Muscle of arm (tissue), 12 donors: ENCODE results near the gene SPRR5. TPM values are rescaled to one million over a fixed set of nuclear protein-coding genes. Genes with fewer than 3 reads are reported as not detected.

Experiments used
- DNase-seq: peaks from one replicate; pipeline ENCODE4 v3.0.0-alpha.2; 2013
- polyA plus RNA-seq, 12 donors: library from polyadenylated mRNA; unstranded; fragments of 120-200 nt; gene quantifications; one replicate each; pipeline ENCODE4 v1.2.1, GENCODE V29; 2013; ENCODE audit not compliant: insufficient read length in 12 of 12

SPRR5 gene
- polyA plus RNA-seq, 12 donors = not detected

DNA sequence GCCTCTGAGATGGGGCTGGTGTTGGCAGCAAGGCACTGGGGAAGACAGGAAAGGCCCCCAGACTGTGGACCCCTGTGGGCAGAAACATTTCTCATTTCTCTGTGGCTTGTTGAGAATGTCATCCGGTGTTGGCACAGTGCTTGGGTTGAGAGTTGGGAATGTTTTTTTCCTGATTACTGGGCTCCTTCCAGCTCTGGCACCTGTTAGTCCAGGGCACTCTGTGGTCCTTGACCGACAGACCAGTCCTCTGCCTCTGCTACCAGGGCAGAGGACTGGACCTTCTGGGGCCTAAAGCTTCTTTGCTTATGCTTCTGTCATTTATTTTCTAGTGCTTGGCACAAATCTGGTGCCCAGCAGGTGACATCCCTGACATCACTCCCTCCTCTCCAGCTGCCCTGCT lies 4.8 kb upstream of the SPRR5 start:
- no peak for DNase-seq

DNA sequence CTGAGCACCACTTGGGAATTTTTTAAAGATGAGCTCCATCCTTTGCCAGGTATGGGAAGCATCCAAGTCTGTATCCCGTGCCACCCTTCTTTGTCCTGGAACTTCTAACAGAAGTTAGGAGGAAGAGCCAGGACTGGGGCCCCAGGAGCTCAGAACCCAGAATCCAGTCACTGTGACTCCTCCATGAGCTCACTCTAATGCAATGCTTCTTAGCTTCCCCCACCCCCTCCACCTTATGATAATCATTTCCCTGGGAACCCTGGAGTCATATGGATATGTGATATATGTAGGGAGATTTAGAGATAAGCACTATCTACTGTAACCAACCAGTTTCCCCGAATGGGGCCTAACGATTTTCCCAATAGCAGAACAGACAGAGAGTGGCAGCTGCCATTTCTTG lies 758 bp upstream of the SPRR5 start:
- DNase-seq = no peak

DNA sequence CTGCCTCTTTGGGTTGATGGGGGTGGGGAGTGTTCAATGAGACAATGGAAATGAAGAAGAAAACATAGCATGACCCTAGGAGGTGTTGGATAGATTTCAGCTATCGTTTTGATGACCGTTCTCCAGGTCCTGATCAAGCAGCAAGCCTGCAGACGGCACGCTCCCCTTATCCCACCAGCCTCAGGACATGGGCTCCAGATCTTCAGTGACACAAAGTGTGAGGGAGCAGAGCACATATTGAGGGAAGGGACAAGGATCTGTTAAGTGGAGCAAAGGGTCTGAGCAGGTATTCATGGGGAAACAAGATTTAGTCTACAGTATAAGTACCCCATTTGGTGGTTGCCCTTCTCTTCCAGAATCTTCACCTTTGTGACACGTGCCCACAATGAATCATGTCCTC lies 4.7 kb downstream of the SPRR5 start:
- no peak for DNase-seq

DNA sequence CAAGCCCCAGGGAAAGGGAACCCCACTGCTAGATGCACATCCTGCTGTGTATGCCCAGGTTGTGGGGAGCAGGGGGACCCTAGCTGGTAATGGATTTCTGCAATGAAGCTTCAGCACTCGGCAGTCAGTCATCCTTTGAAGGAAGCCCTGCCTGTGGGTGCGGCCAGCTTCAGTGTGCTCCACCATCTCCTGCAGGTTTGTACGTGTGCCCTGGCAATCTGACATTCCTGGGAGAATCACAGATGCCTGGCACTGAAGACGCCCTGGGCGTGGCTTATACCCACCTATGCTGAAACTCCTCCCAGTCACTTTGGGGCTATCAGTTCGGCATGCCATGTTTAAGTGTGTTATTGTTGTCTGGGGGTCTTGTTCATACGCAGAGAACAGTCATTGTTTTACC lies 6.8 kb downstream of the SPRR5 start:
- DNase-seq = no peak

DNA sequence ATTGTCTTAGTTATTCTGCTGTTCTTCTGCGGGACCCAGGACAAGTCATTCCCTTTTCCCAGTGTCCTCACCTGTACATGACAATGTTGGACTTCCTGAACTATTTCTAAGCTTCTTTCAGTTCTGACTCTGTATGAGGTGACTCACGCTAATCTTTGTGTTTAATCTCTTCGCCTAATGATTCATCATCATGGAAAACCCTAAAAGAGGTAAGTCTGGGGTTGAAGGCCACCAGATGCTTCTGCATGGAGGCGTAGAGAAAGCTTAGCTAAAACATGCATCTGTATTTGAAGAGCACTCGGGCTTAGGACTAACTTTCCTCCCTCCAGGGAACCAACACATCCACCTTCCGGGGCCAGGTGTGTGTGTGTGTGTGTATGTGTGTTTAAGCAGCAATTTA lies 7.4 kb downstream of the SPRR5 start:
- no peak for DNase-seq

DNA sequence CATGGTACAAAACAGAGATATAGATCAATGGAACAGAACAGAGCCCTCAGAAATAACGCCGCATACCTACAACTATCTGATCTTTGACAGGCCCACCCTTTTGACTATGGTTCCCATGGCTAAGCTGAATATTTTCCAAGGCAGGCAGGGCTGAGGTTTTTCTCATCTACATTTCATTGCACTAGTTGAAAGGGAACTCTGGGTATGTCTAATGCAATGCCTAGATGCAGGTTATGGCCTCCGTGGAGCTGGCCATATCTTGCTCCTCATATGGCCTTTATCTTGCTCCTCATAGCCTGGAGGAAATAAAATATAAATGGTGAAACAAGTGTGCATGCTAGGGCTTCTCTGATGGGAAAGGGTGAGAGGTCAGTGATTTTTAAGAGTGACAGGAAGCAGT lies 10.6 kb downstream of the SPRR5 start:
- no peak for DNase-seq

DNA sequence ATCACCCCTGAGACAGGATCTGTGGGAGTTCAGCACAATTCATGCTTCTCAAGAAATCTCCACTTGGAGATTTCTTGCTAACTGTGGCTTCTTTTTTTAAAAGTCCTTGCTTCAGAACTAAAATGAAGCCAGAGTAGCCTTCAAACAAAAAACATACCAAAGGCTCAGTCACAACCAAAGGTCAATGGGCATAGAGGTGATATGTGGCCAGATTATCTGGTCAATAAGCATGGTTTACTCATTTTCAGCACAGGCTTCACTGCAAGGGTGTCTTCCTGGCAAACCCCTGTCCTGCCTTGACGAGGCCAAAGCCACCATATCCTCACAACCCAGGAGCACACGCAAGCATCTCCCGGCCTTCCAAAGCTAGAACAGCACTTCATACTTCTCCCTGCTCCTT lies 12.3 kb downstream of the SPRR5 start:
- no peak for DNase-seq

DNA sequence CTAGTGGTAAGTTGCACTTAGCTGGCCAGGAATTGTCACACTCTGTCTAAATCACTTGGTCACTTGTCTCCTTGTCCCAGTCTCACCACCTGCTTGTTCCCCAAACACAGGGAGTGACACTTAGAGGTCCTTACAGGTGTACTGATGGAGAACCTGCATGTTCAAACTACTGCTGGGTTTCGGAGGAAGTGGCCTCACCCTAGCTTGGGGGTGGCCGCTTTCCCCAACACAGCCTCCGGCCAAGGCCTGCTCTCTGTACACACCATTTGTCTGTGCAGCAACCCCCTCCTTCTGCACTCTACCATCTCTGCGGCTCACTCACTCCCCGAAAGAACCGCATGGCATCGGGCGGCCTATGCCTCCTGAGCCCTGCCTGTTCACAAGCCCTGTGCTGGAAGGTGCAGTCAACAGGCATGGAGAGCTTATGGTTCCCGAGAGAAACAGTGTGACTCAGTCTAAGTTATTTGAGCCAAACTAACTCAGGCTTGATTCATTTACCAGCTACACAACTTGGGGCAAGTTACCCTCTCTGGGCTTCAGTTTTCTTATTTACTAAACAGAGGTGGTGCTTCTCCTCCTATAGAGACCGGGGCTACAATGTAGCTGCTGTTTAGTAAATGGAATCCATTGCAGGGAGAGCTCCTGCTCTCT lies 12.9 kb downstream of the SPRR5 start:
- DNase-seq = no peak

DNA sequence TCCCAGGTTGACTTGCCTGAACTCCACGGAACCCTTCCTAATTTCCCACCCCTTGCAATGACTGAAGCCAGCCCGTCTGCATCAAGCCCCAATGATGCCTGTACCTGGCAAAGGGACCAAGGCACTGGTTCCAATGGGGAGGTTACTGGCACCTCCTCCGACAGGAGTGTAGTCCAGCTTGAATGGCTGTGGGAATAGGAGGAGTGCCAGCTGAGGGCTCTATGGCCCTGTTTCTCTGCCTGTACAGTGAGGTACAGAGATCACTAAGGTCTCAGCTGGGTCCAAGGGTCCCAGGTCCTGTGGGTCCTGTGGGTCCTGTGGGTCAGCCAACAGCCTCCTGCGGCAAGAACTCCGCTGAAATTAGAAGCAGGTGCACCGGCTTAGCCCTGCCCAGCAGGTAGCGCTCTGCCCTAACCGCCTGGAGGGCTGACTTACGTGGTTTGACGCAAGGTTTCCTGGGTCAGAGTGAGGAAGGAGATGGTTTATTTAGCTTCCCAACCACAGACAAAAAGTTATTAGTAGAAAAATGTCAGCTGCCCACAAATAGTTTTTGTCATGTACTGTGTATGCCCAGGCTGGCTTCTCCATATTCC lies 13.5 kb downstream of the SPRR5 start:
- DNase-seq = no peak

DNA sequence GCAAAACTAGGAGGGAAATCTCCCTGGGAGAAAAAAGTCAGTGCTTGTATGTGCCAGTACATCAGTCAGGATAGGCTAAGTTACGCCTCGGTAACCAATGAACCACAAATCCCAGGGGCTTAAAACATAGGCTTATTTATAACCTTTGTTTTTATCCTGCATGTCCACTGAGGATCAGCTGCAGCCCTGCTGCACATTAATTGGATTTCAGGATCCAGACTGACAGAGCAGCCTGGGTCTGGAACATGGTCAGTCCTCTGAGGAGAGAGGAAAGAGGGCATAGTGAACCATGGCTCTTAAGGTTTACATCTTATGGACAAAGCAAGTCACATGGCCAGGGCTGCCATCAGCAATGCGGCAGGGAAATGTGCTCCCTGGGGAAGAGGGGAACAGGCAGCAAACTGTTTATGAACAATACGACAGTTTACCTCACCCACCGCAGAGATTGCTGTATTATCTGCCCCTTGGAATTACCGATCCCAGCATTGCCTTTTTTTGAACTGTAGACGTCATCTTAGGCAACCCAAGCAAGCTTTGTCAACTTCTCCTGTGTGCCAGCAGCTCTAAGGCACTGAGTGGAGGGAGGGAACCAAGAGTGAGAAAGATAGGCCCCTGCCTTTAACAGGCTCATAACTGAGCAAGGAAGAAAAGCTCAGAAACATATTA lies 14.4 kb downstream of the SPRR5 start:
- no peak for DNase-seq

DNA sequence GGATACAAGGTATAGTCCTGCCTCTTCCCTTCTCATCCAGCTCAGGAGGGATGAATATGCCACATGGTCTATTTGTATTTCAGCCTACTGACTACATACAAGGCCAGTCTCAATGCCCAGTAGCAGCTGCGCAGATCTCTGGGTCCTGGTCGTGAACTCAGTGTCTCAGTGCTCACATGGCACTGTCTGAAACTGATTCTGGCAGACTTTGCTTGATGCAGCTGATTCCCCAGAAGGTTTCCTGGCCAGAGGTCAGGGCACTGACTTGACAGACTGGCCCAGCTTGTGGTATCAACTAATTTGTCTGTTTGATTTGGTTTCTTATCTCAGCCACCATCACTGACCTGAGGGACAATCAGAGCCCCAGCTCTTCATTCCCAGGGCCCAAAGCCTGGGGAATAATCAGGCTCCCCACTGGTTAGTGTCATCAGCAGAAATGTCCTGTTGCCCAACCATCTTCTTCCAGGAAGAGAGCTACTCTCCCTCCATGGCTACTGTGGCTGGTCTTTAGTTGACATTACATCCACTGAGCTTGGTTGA lies 15.9 kb downstream of the SPRR5 start:
- DNase-seq = no peak

DNA sequence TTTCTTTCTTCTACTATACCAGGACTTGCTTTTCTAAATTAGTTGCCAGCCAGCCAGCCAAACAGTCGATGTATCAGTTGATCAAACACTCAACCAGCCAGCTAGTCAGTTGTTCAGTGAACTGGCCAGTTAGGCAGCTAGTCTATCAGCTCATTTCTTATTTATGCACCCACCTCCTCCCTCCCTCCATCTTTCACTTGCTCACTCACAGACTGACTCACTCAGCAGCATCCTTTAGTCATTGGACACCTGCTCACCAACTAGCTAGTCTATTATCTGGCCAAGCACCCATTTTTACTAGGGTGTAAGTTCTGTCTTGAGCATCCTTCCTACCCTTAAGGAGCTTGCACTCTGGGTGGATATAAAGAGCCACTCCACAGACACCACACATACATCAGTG lies 17.5 kb downstream of the SPRR5 start:
- DNase-seq = no peak

DNA sequence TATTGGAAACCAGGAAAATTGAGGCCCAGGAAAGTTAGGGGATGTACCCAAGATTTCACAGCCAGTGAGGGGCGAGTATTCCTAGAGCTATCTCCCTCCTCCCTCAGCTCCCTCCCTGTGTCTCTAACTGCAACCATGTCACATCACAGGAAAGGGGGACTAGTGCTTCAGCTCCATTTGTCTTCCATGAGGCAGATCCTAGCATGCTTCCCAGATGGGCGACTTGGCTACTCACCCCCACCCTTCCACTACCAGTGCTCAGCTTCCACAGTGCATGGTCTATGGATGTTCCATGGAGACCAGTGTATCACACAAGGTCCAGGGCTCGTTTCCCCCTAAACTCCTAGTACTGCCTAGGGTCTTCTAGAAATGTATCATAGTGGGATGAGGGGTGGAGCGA lies 18.8 kb downstream of the SPRR5 start:
- DNase-seq = no peak

DNA sequence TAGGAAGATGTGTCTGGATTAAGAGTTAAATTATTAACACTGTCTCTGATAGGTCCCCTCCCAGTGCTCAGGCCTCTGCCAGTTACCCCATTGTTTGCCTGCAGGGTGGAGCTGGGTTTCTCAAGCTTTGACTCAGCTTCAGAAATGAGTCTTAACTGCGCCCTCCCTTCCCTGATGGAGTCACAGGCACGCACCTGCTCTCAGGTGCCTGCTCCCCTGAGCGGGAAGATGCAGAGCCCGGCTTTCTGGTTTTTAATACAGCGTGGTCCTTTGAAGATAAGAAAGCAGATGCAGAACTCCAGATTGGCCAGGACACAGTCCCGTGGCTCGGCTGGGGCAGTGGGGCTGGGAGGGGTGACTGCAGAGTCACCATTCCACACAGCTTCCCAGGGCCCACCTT lies 20.2 kb downstream of the SPRR5 start:
- DNase-seq = no peak

DNA sequence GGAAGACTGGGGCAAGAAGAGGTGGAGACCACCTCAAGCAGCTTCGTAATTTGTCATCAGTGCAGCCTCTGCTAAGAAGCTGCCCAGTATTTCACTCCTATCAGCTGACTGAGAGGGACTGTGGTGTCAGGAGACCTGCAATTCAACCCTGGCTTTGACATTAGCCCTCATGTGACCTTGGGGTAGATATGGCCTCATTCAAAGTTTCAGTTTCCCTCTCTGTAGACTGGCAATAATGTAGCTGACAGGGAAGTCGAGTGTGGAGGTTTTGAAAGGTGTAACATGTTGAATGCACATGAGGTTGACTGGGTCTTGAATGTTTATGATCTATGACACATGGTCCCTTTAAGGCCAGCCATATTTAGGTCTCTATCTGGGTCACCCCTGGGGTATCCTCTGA lies 21.2 kb downstream of the SPRR5 start:
- DNase-seq = no peak

DNA sequence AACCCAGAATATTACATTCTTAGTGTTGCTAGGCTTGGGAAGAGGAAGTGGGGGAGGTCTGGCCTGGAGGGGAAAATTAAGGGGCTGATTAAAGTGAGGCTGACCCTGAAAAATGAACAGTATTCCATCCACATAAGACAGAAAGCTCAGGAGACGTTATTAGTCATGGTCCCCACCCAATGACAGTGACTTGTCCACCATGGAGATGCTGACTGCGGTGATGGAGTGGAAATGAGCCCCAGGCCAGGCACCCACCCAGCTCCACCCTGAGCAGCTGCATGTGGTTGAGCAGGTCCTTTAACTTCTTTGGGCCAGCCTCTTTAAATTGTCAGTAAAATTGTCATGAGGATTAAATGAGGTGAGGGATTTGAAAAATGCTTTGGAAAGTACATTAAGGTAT lies 22.0 kb downstream of the SPRR5 start:
- DNase-seq = no peak

DNA sequence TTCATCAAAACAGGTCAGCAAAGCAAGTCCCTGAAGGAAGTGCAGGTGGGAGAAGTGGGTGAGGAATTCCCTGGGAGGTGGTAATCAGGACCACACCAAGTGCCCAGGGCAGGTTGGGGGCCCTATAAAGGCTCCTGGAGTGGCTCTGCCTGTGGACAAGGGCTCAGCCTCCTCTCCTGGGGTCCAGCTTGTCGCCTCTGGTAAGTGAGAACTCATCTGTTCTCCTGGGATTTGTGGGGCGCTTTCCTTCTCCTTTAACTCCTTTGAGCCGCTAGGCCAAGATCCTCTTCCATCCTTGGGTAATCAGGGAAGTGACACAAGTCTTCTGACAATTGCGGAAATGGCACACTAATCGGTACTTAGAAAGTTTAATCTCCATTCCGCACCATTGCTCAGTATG lies 23.5 kb downstream of the SPRR5 start, which contains the start of gene SPRR4:
TSS of gene SPRR4 (plus strand) at position 154 of the 400 bp plus-strand sequence. CDS start 1,243 bp downstream, outside the sequence.
- no peak for DNase-seq

DNA sequence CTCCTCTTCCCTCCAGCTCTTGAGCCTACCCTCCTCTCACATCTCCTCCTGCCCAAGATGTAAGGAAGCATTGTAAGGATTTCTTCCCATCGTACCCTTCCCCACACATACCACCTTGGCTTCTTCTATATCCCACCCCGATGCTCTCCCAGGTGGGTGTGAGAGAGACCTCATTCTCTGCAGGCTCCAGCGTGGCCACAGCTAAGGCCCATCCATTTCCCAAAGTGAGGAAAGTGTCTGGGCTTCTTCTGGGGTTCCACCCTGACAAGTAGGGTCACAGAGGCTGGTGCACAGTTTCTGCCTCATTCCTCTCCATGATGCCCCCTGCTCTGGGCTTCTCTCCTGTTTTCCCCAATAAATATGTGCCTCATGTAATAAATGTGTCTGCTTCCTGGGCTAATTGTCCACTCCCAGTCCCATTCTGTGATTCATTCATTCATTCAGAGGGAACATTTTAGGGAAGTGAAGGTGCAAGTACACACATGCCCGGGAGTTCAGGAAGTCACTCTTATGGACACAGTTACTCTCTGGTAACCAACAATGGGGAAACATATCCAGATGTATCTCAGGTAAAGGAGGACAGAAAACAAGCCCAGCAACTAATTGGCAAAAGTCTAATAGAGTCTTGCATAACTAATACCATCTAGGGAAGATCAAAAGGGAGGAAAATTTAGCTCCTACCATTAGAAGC lies 25.3 kb downstream of the SPRR5 start:
- DNase-seq = no peak

DNA sequence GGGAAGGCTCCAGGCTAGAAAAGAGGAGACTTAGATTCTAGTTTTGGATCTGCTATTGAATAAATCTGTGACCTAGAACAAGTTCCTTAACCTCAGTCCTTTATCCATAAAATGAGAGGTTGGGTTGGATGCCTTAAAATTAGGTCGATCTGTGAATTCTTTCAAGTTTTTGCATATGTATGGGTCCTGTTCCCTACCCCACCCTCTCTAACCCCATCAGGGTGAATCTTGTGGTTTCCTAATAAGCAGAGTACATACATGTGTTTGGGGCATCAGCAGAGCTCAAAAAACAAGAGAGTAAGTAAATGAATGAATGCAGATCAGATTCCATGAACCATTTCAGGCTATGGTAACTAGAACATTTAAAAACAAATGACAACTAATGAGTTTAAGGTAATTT lies 29.7 kb downstream of the SPRR5 start:
- DNase-seq = no peak

DNA sequence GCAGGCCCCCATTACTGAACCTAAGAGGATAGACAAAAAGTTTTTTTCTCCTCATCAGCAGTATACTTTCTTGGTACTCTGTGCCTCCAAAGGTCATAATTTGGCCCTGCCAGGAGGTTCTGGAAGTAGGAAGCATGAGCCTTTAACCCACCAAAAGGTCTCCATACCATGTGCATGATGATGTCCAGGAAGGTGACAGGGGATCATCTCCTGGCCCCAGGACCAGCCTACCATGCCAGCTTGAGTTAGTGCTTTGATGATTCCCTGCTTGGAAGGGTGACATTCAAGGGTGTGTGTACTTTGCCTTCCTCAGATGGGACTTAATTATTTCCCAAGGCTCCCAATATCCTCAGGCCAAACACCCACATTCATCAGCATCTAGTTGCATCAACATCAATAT lies 30.6 kb downstream of the SPRR5 start:
- no peak for DNase-seq

DNA sequence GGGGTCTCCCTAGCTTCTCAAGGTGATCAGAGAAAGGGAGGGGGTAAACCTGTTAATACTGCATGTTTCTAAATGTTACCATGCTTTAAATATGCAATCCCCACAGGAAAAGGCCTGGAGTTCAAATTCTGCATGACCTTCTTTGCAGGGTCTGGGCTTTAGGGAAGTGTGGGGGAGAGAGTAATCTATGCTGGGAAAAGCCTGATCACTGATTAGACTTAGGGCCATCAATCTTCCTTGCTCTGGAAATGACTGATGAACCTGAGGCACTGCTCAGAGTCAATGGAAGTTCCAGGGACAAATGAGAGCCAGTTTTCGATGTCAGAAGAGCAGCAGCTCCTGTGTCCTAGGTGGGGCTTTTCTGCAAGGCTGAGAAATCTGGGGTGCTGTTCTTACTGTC lies 33.7 kb downstream of the SPRR5 start:
- no peak for DNase-seq

DNA sequence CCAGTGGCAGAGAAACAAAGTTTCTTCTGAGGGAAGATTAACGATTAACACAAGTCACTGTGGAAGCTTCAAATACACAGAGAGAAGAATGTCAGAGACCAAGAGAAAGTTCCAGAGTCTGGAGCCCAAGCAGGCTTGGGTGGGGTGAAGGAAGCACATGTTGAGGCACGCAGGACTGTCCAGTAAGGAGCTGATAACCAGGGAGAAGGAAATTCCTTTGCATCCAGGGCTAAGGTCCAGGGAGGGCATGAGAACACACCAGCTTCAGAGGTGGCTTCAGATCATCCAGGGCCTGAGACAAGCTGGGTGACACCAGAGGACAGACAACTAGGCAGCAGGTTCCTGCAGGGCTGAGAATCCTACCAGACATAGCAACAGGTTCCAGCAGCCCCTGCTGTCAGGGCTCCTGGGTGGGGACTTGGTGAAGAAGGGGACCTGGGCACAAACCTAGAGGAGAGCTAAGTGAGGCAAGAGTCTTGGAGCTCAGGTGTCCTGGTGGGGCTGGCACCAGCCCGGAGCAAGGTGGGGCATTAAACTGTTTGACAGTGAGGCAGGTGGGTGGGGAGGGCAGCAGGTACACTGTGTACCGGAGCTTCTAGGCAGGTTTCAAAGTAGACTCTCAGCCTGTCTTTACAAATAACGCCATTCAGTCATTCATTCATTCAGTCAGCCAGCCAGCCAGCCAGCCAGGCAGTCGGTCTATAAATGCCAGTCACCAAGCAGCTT lies 34.3 kb downstream of the SPRR5 start:
- DNase-seq = no peak
